CD4-positive, alpha-beta T cell treated with Interleukin-2 at 100 ng/mL for 4 hours (primary cell): ENCODE data around the gene ETFRF1.
A peak's percentile ranks its signal among the peaks of the same experiment; 100 is the strongest.

Experiments
- DNase-seq: peaks from one replicate; pipeline ENCODE4 v3.0.0-alpha.2; 2020; ENCODE audit warnings: low spot score

ETFRF1 gene

DNA sequence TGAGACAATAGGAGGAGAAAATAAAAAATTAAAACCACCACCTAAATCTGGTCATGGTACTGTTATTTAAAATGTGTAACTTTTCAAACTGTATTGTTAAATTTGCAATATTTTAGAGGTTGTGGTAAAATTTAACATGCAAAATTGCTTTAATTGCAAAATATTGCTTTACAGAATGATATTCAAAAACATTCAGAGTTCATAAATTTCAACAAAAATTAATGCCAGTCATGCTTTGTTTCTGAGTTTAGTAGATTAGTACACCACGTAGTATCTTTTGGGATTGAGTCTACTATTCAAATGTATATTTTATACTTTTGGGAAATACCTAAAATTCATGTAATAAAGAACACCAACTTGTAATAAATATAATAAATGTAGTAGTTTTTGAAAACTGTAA, 18.3 kb downstream of the ETFRF1 start:
- DNase-seq, result no peak

DNA sequence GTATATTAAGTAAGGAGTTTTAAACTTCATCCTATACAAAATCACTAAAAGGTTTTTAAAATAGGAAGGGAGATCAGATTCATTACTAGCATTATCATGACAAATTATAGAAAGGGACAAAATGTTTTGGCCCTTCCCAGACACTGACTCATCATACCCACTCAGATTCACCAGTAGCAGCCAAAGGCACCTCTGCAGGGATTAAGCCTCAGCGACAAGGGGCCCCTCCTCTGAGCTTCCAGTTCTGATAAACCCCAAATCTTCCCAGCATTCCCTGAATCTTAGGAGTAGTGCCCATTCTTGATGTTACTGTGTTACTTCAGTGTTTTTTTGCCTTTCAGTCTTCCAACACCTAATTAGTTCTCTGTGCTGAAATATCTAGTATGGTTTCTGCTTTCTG, 41.2 kb downstream of the ETFRF1 start:
- DNase-seq, result no peak

DNA sequence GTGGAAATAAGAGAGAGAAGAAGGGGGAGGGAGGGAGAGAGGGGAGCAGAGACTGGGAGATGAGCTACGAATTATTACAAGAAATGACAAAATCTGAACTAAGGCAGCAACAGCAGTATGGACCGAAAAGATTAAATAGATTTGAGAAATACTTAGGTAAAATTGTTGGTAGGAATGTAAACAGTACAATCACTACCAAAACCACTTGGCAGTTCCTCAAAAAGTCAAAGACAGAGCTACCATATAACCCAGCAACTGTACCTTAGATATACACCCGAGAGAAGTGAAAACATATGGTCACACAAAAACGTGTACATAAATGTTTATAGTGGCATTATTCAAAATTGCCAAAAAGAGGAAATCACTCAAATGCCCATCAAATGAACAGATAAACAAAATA, 41.6 kb downstream of the ETFRF1 start:
- DNase-seq, result no peak

DNA sequence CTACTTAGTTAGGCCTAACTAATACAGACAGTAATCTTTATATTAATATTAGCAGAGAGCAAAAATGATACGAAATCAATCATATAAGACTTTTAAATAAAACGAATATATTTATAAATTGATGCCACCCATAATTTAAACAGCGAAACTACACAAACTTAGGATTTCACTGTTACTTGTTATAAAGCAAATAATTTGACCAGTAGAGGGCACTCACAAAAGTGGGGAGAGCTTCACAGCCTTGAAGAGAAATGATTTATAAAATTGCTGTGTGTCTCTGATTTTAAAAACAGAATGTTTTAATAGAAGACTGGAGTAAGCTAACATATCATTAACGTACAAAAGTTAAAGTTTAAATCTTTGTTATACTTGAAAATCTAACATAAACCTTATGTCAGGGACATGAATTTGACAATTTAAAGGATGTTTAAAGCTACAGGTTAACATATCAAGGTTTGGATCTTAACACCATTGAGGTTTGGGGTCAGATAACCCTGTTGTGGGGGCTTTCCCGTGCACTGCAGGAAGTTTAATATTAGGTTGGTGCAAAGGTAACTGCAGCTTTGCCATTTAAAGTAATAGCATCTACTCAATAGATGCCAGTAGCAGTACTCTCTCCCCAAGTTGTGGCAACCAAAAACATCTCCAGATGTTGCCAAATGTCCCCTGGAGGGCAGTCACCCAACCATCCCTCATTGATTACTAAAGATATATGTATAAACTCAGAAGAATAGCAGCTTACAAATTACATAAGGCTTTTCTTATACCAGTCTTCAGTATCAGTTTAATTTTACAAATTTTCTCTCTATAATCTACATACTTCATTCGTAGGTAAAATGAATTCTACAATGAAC, 46.4 kb downstream of the ETFRF1 start:
- DNase-seq, result peak; percentile 70

DNA sequence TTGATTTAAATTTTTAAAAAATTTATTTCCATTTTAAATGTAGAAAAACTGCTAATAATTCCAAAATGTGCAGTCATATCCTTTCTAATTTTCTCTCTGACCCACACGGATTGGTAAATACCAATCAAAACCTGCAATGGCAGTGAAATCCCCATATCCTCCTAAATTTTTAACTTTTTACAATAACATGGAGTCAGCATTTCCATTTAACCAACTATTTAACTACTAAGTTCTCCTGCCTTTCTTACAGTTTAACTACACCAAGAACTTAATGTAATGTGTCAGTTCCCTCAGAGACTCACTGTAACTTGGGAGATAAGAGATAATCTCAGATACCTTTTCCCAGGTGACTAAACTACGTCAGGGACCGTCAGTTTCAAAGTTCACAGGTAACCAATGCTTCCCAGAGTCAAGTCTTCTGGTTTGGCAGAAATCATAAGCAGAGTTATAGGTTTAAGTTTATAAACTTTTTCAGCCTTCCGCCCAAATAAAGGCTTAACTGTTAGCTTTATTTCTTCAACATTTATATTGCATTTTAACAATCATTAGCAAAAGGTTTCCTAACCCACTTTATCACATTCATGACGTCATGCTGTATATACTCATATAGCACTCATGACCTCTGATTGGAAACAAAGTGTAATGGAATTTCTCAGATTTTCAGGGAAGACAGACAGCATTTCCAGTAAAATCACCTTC, 48.1 kb downstream of the ETFRF1 start:
- DNase-seq, result no peak

DNA sequence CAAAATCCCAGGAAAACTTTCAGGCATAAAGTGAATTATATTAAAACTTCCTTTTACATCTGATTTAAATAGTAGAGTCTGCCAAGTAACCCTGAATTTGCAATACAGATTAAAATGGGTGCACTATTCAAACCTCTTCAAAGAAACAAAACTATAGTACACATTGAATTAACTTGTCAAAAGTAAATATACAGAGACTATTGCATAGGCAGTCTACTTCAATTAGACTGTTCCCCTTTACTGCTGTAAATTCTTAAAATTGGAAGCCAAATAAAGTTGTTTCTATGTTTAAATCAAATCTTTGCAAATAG, 48.6 kb downstream of the ETFRF1 start:
- DNase-seq, result no peak

DNA sequence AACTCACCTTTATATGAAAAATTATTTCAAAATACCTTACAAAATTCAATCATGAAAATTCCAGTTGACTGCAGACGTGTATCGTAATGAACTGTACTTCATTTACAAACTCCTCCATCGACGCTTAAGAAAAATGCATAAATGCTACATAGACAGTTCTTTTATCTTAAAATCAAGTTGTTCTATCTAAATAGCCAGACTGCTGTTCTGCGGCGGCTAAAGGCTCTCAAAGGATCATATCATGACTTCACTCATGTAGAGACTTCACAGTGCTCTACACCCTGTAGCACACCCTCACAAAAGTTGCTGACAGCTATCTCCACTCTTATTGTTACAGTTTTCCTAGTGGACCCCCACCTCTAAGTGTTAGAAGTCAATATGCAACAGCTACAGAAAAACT, 50.5 kb downstream of the ETFRF1 start:
- no peak for DNase-seq

DNA sequence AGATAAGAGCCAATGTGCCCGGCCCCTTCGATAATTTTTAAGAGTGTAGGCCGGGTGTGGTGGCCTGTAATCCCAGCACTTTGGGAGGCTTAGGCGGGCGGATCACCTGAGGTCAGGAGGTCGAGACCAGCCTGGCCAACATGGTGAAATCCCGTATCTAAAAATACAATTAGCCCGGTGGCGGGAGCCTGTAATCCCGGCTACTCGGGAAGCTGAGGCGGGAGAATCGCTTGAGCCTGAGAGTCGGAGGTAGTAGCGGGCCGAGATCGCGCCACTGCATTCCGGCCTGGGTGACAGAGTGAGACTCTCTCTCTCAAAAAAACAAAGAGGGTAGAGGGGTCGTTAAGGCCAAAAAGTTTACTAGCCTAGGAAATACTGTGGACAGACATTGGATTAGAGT, 53.1 kb downstream of the ETFRF1 start:
- DNase-seq, result no peak

DNA sequence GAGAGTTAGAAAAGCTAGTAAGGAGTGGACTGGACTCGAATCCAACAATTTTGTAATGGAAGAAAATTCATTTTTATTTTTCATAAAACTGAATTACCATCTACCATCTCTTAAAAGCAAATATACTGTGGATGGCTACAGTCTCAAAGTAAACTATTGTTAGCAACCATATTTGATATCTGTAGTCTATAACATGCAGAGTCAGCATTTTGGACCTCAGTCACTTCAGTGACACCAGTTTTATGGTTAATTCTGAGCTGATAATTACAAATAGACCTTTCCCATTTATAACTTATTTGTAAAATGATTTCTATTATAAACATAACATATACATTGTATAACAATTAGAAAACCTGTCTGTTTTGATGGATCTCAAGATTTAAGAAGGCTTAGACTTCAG, 53.7 kb downstream of the ETFRF1 start:
- no peak for DNase-seq

DNA sequence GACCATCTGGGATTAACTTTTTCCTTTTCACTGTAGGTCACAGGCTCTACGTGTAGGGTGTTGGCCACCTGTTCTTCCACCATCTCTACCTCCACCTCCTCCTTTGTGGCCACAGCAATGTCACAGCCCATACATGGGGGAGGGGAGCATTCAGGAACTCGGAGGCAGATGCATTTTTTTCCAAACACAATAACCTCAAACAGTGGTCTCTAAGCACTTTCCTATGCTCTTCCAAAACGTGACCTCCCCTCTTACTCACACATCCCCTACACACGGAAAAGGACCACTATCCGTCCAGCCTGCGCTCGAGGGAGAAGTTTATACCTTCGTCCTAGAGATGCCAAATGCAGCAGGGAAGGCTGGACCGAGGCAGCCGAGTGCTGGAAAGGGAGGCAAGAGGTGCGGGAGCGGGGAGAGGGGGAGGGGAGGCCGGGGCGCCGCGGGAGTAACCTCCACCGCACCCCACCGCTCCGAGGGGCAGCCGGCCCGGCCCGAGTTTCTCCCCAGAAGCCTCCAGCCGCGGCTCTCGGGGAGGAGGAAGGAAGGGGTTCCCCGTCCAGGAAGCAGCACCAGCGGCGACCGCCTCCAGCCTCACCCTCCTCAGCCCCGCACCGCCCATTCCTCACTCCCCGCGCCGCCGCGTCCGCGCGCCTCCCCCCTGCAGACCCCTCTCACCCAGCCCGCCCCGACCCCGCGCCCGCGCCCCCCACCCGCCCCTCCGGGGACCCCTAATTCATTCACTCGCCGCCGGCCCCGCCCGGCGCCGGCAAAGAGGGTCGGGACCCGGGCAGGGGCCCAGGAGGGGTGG, 55.1 kb downstream of the ETFRF1 start:
- peak; percentile 37 for DNase-seq

DNA sequence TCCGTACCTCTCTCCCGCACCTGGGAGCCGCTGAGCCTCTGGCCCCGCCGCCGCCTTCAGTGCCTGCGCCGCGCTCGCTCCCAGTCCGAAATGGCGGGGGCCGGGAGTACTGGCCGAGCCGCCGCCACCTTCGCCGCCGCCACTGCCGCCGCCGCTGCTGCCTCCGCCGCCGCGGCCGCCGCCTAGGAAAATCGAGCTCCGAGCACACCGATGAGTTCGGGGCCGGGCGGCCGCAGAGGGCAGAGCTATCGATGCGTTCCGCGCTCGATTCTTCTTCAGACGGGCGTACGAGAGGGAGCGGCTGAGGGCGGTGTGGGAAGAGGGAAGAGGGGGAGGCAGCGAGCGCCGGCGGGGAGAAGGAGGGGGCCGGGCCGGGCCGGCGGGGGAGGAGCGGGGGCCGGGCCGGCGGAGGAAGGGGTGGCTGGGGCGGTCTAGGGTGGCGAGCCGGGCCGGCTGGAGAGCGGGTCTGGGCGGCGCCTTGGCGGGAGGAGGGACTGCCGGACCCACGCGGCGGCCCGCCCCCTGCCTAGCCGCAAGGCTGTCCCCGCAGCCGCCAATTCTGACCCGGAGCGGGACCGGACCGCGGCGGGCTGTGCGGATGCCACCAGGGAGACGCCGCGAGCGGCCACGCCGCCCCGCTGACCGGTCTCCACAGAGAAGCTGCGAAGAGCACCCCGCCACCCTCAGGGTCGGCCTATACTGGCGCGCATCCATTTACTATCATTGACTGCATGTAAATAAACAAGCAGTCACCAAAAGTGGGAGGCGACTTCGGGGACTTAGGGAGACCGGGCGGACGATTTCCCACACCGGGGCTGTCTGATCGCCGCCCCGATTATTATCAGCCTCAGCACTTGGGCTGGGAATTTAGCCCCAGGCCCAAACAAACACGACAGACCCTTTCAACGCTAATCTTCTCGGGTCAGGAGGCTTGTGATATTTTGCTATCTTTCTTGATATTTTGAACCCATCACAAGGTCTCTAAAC, 56.0 kb downstream of the ETFRF1 start, which contains the start of gene KRAS:
KRAS (minus strand) TSS at position 186 of the 987 bp plus-strand sequence.
- DNase-seq, result peak; percentile 94

DNA sequence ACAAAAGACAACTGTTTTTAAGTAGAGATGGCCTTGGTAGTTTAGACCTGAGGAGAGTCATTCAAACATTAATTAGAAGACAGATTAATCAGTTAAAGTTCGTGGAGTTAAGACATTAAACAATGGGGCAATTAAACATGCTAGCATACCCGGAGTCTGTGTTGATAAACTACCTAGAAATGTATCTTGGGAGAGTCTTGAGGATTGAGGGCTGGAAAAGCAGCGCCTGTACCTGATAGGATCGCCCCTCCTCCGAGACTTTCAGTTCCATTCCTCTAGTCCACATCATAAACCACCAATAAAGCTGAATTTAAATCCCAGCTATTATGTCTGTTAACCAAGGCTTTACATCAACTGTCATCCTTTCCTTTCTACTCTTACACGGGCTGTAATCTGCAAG, 56.7 kb downstream of the ETFRF1 start:
- no peak for DNase-seq

DNA sequence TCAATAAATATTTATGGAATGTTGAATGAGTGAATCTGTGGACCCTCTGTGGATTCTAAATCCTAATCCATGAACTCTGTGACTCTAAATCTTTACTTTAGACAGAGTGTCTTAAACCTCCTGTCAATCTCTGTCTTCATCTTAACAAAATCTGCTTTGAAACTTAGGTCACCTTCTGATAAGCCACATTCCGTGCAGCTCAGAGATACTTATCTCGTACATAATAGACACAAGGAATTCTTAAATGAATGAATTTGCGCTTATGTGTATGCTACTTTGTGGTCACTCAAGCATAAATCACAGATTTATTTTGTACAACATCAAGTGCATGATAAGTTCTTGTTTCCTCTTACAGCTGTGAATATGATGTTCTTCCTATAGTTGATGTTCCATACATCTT, 57.9 kb downstream of the ETFRF1 start:
- DNase-seq, result no peak

DNA sequence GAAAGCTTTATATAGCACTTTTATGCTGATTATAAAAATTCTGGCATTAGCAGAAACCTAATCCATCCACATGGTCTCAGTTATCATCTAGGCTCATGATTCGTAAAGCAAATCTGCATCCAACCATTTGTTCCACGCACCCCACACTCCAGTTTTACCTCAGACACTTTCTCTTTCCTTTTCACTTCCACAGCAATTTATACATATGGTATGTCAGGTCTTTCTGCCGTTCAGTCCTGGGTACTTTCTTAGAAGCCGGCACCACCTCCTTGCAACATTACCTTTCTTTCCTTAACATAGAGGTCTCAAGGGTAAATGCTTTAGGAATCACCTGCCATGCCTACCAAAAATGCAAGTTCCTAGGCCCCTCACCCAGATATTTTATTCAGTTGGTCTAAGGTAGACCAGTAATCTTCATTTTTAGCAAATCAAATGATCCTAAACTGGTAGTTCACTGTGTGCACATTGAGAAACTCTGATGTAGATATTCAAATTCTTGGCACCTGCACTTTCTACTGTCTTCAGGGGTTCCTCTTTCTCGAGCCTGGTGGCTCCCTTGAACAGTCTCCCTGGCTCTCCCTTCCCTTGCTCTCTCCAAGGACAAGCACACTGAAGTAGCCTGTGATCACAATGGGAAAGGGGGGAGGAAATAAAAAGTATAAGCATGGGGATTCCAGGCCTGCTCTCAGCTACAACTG, 58.5 kb downstream of the ETFRF1 start:
- no peak for DNase-seq

DNA sequence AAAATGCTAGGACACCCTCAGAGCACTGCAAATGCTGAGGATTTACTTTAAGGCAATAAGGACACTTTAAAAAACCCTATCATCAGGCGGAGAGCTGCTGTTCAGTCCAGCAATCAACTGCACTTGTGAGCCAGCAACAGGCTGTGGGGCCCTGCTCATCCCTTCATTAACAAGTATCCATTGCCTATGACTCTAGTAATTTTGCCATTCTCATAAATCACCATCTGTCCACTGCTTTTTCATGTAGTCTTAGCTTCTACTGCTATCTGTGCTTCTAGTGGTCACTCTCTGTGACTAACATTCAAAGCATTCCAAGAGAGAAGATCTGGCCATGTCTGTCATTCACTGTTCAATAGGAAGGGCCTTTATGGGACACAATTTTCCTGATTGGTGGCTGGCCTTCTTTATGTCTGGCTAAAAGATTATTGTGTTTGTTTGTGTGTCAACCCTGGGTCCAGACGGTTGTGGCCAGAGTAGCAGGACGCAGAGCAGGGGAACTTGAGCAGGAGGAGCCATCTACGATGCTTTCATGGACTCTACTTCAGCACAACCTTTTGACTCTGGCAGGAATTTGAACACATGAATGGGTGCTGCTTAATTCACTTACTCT, 59.3 kb downstream of the ETFRF1 start:
- no peak for DNase-seq
